Skeletal muscle tissue (tissue), 4 donors: ENCODE data around the gene KRT84. TPM values are rescaled to one million over a fixed set of nuclear protein-coding genes. Genes with fewer than 3 reads are reported as not detected.

Experiments
- H3K27ac ChIP-seq: one replicate; pipeline ENCODE4 v1.7.0; 2013; ENCODE audit warnings: mild to moderate bottlenecking, low read depth, low read length, inconsistent platforms
- H3K27me3 ChIP-seq, 3 donors: one replicate each; pipeline ENCODE4 v1.7.0; 2013; ENCODE audit warnings: low read length in 3 of 3; ENCODE audit not compliant: control insufficient read depth in 3 of 3, insufficient read depth in 3 of 3
- H3K36me3 ChIP-seq, 3 donors: one replicate each; pipeline ENCODE4 v1.7.0; 2013; ENCODE audit warnings: low read length in 3 of 3; ENCODE audit not compliant: control insufficient read depth in 3 of 3, insufficient read depth in 3 of 3
- H3K4me1 ChIP-seq, 3 donors: one replicate each; pipeline ENCODE4 v1.7.0; 2013; ENCODE audit warnings: low read length in 3 of 3, mild to moderate bottlenecking in 3 of 3; ENCODE audit not compliant: control insufficient read depth in 3 of 3, insufficient read depth in 3 of 3
- H3K4me3 ChIP-seq, 3 donors: one replicate each; pipeline ENCODE4 v1.7.0; 2013; ENCODE audit warnings: low read length in 3 of 3
- H3K9ac ChIP-seq, 3 donors: one replicate each; pipeline ENCODE4 v1.7.0; 2013; ENCODE audit warnings: low read length in 3 of 3, mild to moderate bottlenecking in 3 of 3, moderate library complexity in 2 of 3, low read depth in 1 of 3
- H3K9me3 ChIP-seq, 3 donors: one replicate each; pipeline ENCODE4 v1.7.0; 2013; ENCODE audit warnings: low read length in 3 of 3; ENCODE audit not compliant: control insufficient read depth in 3 of 3
- total RNA-seq: library from RNA; depleted of rRNA; stranded (reverse); fragments of >200 nt; gene quantifications from one replicate; pipeline ENCODE4 v1.2.3, GENCODE V29; 2014
- donor health status: Osteomylitis.

KRT84 gene, protein sequence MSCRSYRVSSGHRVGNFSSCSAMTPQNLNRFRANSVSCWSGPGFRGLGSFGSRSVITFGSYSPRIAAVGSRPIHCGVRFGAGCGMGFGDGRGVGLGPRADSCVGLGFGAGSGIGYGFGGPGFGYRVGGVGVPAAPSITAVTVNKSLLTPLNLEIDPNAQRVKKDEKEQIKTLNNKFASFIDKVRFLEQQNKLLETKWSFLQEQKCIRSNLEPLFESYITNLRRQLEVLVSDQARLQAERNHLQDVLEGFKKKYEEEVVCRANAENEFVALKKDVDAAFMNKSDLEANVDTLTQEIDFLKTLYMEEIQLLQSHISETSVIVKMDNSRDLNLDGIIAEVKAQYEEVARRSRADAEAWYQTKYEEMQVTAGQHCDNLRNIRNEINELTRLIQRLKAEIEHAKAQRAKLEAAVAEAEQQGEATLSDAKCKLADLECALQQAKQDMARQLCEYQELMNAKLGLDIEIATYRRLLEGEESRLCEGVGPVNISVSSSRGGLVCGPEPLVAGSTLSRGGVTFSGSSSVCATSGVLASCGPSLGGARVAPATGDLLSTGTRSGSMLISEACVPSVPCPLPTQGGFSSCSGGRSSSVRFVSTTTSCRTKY
- total RNA-seq, result not detected

DNA sequence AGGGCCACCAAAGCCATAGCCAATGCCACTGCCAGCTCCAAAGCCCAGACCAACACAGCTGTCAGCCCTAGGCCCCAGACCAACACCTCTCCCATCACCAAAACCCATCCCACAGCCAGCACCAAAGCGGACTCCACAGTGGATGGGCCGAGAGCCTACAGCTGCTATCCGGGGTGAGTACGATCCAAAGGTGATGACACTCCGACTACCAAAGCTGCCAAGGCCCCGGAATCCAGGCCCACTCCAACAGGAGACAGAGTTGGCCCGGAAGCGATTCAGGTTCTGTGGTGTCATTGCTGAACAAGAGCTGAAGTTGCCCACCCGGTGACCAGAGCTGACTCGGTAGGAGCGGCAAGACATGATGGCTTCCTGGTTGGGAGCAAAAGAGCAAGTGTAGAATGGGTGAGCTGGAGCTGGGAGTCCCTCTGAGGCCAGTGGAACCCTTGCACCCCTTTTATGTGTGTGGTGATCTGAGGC lies at the start of gene KRT84:
Gene KRT84 (minus strand): TSS at position 427 of the 477 bp plus-strand sequence. CDS start 67 bp downstream, at position 360.
- Histone ChIP-seq H3K27me3 (peaks cover 11 to 28% (median 22%) of the 10 kb centered on the region in 3 donors), H3K36me3 (no peaks in the 10 kb centered on the region), H3K4me3 (no peak within 1 kb of the TSS), H3K9ac (no peak within 1 kb of the TSS), H3K27ac (no peak within 1 kb of the TSS), H3K4me1 (no peaks in the 10 kb centered on the region), H3K9me3 (no peaks in the 10 kb centered on the region)

DNA sequence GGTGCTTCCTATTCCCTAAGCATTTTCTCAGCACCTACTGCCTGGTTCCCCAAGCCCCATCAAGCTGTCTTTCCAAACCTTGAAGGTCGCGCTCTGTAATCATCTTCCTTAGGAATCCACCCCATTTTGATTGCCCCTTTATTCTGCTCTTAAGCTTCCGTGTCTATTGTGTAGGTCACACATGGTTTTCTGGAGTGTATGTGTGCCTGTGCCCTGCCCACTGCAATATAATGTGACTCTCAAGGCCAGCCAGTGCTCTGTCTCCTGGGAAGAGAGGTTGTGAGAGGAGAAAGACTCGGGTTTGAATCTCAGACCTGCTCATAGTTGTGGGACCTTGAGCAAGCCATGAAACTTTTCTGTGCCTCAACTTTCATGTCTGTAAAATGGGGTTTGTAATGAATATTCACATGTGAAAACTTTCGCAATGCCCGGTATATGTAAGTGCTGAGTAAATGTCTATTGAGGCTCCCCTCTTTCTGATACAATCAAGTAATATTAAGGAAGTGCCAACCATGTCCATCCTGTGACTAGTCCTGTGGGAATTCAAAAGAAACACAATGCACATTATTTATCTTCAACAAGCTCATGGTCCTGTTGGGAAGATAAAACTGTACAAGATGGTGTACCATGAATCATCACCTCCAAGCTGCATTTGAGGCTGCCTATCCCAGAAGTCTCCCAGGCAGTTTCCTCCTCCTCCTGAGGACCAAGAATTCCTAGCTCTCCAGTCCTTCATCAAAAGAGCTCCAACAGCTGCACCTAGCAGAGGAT lies 49.5 kb upstream of the KRT84 start:
- Histone ChIP-seq H3K9me3 (no peaks in the 10 kb centered on the region), H3K4me3 (no peak overlapping the region), H3K27me3 (peaks cover 26 to 56% (median 49%) of the 10 kb centered on the region in 3 donors), H3K36me3 (no peaks in the 10 kb centered on the region), H3K9ac (no peak overlapping the region), H3K4me1 (no peaks in the 10 kb centered on the region), H3K27ac (no peak overlapping the region)

DNA sequence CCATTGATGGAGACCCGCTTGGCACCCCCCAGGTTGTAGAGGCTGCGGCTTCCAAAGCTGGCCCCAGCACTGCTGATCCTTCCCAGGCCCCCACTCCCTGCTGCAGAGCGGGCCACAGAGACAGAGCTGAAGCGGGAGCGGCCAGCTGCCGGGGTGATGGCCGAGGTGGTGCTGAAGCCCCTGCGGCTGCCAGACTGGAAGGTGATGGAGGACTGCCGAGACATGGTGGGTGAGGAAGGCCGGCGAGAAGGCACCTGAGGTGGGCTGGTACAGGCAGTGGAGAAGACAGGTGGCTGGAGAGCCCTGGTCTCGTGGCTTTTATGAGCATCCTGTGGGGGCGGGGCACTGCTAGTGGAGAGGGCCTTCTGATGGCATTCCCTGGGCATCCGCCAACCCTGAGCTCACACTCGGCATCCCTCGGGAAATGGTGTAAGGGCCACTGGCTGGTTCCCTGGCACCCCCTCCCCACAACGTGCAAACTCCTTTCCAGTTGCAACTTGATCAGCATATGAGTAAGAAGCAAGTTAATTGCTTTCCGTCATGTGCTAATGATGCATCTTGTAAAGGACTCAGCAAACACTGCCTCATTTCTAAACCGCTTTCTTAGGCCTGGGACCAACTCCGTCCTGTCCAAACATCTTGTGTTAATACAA lies 48.8 kb upstream of the KRT84 start, which contains the start of gene KRT75:
Gene KRT75 (minus strand): TSS at position 291 of the 653 bp plus-strand sequence. CDS start 67 bp downstream, at position 224.
- H3K36me3 ChIP-seq, result no peaks in the 10 kb centered on the region
- H3K9ac ChIP-seq, result no peak within 1 kb of the TSS
- H3K4me3 ChIP-seq, result no peak within 1 kb of the TSS
- no peaks in the 10 kb centered on the region for H3K4me1 ChIP-seq
- peaks cover 26 to 53% (median 43%) of the 10 kb centered on the region in 3 donors for H3K27me3 ChIP-seq
- no peak within 1 kb of the TSS for H3K27ac ChIP-seq
- H3K9me3 ChIP-seq, result no peaks in the 10 kb centered on the region

- no peak overlapping the region for H3K9ac ChIP-seq
- no peaks in the 10 kb centered on the region for H3K9me3 ChIP-seq
- H3K4me3 ChIP-seq, result no peak overlapping the region
- H3K27me3 ChIP-seq, result peaks cover 31 to 49% (median 46%) of the 10 kb centered on the region in 3 donors
- H3K4me1 ChIP-seq, result no peaks in the 10 kb centered on the region
- no peaks in the 10 kb centered on the region for H3K36me3 ChIP-seq
- H3K27ac ChIP-seq, result no peak overlapping the region
Observed at GRCh38 chr12:52433501-52434080, 48.1 kb upstream of the KRT84 start.

GRCh38 chr12:52432559-52433207 lies 47.2 kb upstream of the KRT84 start:
- Histone ChIP-seq H3K9ac (no peak overlapping the region), H3K4me1 (no peaks in the 10 kb centered on the region), H3K36me3 (no peaks in the 10 kb centered on the region), H3K9me3 (no peaks in the 10 kb centered on the region), H3K4me3 (no peak overlapping the region), H3K27me3 (peaks cover 31 to 52% (median 47%) of the 10 kb centered on the region in 3 donors), H3K27ac (no peak overlapping the region)

DNA sequence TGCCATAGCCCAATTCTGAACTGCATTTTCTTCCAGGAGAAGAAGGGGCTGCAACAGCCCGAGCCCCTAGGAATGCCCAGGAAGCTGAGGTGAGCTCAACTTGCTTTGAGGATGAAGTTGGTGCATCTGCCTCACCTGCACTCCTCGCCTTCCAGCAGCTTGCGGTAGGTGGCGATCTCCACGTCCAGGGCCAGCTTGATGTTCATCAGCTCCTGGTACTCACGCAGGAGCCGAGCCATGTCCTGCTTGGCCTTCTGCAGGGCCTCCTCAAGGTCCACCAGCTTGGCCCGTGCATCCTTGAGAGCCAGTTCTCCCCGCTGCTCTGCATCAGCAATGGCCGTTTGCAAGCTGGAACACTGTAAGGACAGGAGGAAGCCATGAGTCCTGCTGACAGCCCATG lies 42.7 kb upstream of the KRT84 start:
- Histone ChIP-seq H3K36me3 (no peaks in the 10 kb centered on the region), H3K4me1 (no peaks in the 10 kb centered on the region), H3K9ac (no peak overlapping the region), H3K4me3 (no peak overlapping the region), H3K9me3 (no peaks in the 10 kb centered on the region), H3K27me3 (peaks cover 10 to 35% (median 28%) of the 10 kb centered on the region in 3 donors), H3K27ac (no peak overlapping the region)

- Histone ChIP-seq H3K36me3 (no peaks in the 10 kb centered on the region), H3K4me3 (no peak overlapping the region), H3K9ac (no peak overlapping the region), H3K27me3 (peaks cover 8 to 33% (median 25%) of the 10 kb centered on the region in 3 donors), H3K9me3 (no peaks in the 10 kb centered on the region), H3K27ac (no peak overlapping the region), H3K4me1 (no peaks in the 10 kb centered on the region)
Observed at GRCh38 chr12:52427083-52427482, 41.6 kb upstream of the KRT84 start.

DNA sequence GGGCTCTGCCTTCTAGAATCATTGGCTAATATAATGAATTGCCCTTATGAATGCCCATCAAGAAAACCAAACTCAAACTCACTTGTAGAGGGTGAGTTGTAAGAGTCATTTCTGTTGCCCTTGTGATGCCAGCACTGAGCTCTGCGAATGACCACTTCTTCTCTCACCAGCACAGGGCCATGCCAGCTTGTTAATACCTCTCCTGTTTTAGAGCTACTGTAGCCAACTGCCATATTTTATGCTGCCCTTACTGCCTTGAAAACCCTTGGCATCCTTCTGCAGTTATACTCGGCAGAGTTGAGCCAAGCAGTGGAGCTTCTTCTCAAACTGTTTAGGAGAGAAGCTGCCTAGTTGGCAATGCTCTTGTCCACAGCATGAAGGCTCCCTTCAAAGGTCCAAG lies 40.6 kb upstream of the KRT84 start:
- no peak overlapping the region for H3K27ac ChIP-seq

GRCh38 chr12:52425466-52425865 lies 40.0 kb upstream of the KRT84 start:
- no peaks in the 10 kb centered on the region for H3K36me3 ChIP-seq
- H3K27me3 ChIP-seq, result peaks cover 5 to 27% (median 24%) of the 10 kb centered on the region in 3 donors
- H3K27ac ChIP-seq, result no peak overlapping the region
- no peaks in the 10 kb centered on the region for H3K4me1 ChIP-seq
- no peak overlapping the region for H3K4me3 ChIP-seq
- no peaks in the 10 kb centered on the region for H3K9me3 ChIP-seq
- no peak overlapping the region for H3K9ac ChIP-seq

More for the DNA sequence above, 40.6 kb upstream of the KRT84 start:
- H3K4me1 ChIP-seq, result no peaks in the 10 kb centered on the region
- H3K36me3 ChIP-seq, result no peaks in the 10 kb centered on the region
- no peak overlapping the region for H3K4me3 ChIP-seq
- H3K9me3 ChIP-seq, result no peaks in the 10 kb centered on the region
- H3K27me3 ChIP-seq, result peaks cover 5 to 31% (median 29%) of the 10 kb centered on the region in 3 donors
- no peak overlapping the region for H3K9ac ChIP-seq
